Type B pancreatic cell (in vitro differentiated cells): ENCODE data around the gene WNT3. TPM values are rescaled to one million over a fixed set of nuclear protein-coding genes. Genes with fewer than 3 reads are reported as not detected.
A peak's percentile ranks its signal among the peaks of the same experiment; 100 is the strongest.

Experiments used
- DNase-seq: peaks from one replicate; pipeline ENCODE4 v3.0.0; 2021; ENCODE audit warnings: mixed read lengths; ENCODE audit not compliant: unreplicated experiment; ENCODE audit errors: extremely low spot score
- H3K27ac Mint-ChIP-seq: 2 replicates; pipeline ENCODE4 v1.8.0; 2021; ENCODE audit warnings: mild to moderate bottlenecking, mixed read lengths
- H3K27me3 Mint-ChIP-seq: 2 replicates; pipeline ENCODE4 v1.8.0; 2021; ENCODE audit warnings: mixed read lengths
- H3K36me3 Mint-ChIP-seq: 2 replicates; pipeline ENCODE4 v1.8.0; 2021; ENCODE audit warnings: mixed read lengths
- H3K4me1 Mint-ChIP-seq: one replicate; pipeline ENCODE4 v1.8.0; 2021; ENCODE audit warnings: mixed read lengths; ENCODE audit not compliant: unreplicated experiment
- H3K4me3 Mint-ChIP-seq: 2 replicates; pipeline ENCODE4 v1.8.0; 2021; ENCODE audit warnings: mild to moderate bottlenecking, mixed read lengths
- H3K9me3 Mint-ChIP-seq: 2 replicates; pipeline ENCODE4 v1.8.0; 2021; ENCODE audit warnings: mixed read lengths
- CTCF ChIP-seq: fragments of 200-600 bp; sonication (generic); conservative IDR thresholded peaks from 2 replicates; pipeline ENCODE4 v1.5.0; 2021; ENCODE audit warnings: antibody characterized with exemption, mild to moderate bottlenecking
- total RNA-seq: library from RNA; stranded (reverse); gene quantifications from 2 replicates; pipeline ENCODE4 v1.2.1, GENCODE V29; 2021; ENCODE audit warnings: low replicate concordance

The WNT3 gene
- total RNA-seq, 1 donor from 2014 or later = 14.1 TPM

GRCh38 chr17:46782250-46782953, 36.1 kb downstream of the WNT3 start:
- H3K36me3 Mint-ChIP-seq = no peaks in the 10 kb centered on the region

GRCh38 chr17:46780003-46780373, 38.5 kb downstream of the WNT3 start:
- no peak overlapping the region for H3K4me3 Mint-ChIP-seq
- TF ChIP-seq CTCF = no peak
- no peak for DNase-seq
- H3K27ac Mint-ChIP-seq = no peak overlapping the region
- peaks cover 4% of the 10 kb centered on the region for H3K27me3 Mint-ChIP-seq
- H3K36me3 Mint-ChIP-seq = no peaks in the 10 kb centered on the region
- peaks cover 29% of the 10 kb centered on the region for H3K4me1 Mint-ChIP-seq
- H3K9me3 Mint-ChIP-seq = no peaks in the 10 kb centered on the region

More at GRCh38 chr17:46782250-46782953, 36.1 kb downstream of the WNT3 start:
- Mint-ChIP-seq H3K4me1 (peaks cover 29% of the 10 kb centered on the region), H3K9me3 (no peaks in the 10 kb centered on the region), H3K27me3 (peaks cover 4% of the 10 kb centered on the region), H3K27ac (no peak overlapping the region), H3K4me3 (no peak overlapping the region)
- peak; percentile 64 for TF ChIP-seq CTCF
- DNase-seq = no peak

- Mint-ChIP-seq H3K4me3 (no peak overlapping the region), H3K27ac (no peak overlapping the region), H3K4me1 (peaks cover 20% of the 10 kb centered on the region), H3K27me3 (peaks cover 4% of the 10 kb centered on the region), H3K9me3 (no peaks in the 10 kb centered on the region), H3K36me3 (no peaks in the 10 kb centered on the region)
- no peak for TF ChIP-seq CTCF
- no peak for DNase-seq
Observed at GRCh38 chr17:46777943-46778915, 40.3 kb downstream of the WNT3 start.

- Mint-ChIP-seq H3K36me3 (no peaks in the 10 kb centered on the region), H3K27ac (no peak overlapping the region), H3K4me1 (peaks cover 19% of the 10 kb centered on the region), H3K9me3 (no peaks in the 10 kb centered on the region), H3K27me3 (peaks cover 4% of the 10 kb centered on the region), H3K4me3 (no peak overlapping the region)
- DNase-seq = no peak
- TF ChIP-seq CTCF = no peak
Observed at GRCh38 chr17:46776298-46777005, 42.0 kb downstream of the WNT3 start.

GRCh38 chr17:46774108-46774737, 44.3 kb downstream of the WNT3 start:
- H3K36me3 Mint-ChIP-seq = no peaks in the 10 kb centered on the region
- no peaks in the 10 kb centered on the region for H3K9me3 Mint-ChIP-seq
- no peak for DNase-seq
- peaks cover 4% of the 10 kb centered on the region for H3K27me3 Mint-ChIP-seq
- peaks cover 19% of the 10 kb centered on the region for H3K4me1 Mint-ChIP-seq
- TF ChIP-seq CTCF = no peak
- peak overlapping the region; percentile 74 for H3K27ac Mint-ChIP-seq
- H3K4me3 Mint-ChIP-seq = peak overlapping the region; percentile 60
